Stimulated activated CD4-positive, alpha-beta T cell treated with anti-CD3 and anti-CD28 coated beads, Interleukin-15, amount 100 ng/mL, for 24 hours (primary cell): ENCODE data around the gene TCTN1.

Experiments used
- DNase-seq: peaks from one replicate; pipeline ENCODE4 v3.0.0-alpha.2; 2020

Gene TCTN1

DNA sequence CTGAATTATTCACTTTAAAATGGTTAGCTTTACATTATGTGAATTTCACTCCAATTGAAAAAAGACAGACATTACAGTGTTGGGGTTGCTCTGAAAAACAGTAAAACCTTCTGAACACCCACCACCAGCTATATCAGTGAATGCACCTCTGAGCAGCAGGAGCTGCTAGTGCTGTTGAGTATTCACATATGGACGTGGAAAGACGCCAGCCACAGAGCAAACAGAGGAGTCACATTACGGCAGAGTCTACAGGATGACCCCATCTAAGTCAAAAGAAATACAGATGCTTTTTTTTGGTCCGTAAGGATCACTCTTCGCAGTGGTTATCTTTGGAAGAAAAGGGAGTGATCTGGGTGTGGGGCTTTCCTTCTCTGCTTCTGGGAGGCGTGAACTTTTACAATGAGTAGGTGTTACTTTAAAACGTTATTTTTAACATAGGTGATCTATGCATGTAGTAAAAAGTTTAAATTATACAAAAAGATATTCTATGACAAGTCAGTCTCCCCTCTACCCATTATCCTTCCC is 70.4 kb downstream of the TCTN1 start:
- no peak for DNase-seq

DNA sequence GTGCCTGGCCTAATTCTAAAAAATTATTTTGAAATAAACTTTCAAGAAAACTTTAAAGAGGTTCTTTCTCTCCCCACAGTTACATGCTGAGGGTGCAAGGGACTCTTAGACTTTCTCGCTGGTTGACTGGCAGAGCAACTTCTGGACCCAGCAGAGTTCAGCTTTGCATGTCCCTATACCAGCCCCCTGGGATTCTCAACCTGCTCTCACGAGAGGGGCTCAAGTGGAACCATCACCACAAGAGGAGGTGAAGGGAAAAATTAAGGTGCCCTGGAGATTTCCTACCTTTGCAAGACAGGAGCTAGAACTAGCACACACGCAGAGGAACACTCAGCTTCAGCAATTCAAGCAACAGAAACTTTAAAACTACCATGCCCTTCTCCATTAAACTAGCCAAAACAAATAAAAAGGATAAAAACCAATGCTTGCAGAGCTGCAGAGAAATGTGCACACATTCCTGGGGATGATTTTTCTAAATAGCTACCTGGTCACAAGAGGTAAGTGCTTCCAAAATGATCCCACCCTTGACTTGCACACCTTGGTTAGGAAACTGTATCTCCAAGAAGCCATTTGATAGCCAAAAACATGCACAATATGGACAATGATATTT is 72.5 kb downstream of the TCTN1 start:
- DNase-seq, result no peak

DNA sequence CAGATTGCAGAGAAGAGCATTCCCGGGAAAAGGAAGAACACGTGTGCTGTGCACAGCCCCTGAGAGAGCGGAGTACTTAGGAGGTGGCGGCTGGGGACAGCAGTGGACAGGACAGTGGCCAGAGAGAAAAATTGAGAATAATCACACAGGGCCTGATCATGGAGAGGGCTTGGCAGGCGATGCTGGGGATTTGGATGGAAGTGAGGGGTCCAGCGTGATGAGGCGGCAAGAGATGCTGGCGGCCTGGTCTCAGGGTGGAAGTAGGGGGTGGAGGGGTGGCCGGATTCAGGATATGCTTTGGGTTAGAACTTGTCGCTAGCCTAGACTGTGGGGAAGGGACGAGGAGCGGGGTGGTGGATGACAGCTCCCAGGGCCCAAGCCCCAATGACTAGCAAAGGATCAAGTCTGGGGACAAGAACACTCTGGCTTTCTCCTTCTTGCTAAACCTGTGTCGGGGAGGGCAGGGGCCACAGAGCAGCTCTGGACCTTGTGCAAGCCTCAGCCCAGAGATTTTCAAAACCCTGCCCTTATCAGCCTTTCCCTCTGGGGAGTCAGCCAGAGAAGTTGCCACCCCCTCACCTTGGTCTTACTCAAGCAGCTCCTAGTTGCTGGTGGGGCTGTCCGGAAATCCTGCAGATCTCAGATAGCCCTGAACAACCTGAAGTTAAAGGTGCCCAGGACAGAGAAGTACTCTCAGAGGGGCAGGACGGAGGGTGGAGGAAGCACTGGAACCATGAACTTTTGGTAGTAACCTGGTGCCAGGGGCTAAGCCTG is 73.7 kb downstream of the TCTN1 start:
- no peak for DNase-seq

DNA sequence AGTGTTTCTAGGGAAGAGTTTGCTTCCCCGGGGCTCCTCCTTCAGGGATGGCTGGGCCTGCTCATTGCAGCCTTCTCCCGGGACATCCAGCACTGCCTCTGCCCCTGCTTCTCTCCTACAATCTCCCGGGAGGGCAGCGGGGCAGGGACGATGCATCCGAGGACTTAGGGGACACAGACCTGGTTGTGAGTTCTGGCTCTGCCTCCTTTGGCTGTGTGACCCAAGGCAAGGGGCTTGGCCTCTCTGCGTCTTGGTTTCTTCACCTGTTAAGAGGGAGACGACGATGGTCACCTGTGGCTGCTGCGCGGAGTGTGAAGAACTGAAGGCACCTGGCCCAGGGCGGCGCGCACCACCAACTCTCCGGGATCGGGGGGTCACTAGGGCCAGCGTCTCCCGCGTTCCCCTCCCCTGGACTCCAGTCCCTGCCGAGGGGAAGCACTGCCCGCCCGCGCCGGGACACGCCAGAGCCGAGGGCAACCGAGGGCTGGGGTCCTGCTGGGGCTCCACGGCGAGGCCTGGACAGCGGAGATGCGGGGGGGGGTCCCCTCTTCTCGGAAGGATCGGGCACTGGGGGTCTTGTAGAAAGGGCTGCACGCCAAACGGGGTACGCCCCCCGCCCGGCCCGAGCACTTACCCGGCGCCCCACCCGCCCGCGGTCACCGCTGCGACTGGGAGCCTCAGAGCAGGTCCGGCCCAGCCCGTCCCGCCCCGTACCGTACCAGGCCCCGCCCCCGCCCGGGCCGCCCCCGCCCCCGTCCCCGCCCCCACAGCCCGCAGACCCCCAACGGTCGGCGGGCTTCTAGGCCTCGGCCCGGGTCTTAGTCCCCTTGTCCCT is 74.7 kb downstream of the TCTN1 start, which contains the start of gene HVCN1:
Gene HVCN1 (minus strand): TSS at position 670 of the 835 bp plus-strand sequence. CDS start 5,870 bp downstream, outside the sequence.
- DNase-seq, result peak; percentile 43

DNA sequence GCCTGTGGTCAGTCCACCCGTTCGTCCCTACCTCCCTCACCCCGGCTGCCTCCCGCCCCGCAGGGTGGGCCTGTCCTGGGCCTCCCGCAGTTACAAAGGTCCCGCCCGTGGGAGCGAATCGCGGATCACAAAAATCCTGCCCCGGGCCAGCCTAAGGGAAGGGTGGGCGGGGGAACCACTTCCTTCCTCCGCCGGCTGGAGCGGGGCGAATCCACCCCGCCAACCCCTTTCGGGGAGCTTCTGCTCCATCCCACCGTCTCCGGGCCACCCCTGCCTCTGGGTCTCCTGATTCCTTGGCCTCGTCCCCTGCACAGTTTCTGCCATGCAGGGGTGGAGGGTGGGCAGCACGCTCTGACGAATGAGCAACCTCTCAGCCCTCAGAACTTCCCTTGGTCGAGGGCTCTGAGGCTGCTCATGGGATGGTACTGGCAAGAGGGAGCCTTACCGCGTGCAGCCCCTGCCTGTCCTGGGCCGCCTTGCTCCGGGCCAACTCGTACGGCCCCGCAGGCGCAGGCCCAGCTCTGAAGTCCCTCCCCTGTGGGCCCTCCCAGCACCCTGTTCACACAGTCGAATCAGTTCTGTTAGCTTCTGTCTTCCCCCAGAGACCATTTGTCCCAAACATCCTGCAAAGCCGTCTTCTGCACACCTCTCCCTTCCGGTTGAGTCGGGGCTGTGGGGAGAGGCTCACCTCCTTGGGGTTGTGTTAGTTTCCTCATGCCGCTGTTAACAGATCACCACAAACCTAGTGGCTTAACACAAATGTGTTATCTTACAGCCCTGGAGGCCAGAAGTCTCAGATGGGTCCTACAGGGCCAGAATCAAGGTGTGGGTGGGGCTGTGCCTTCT is 75.6 kb downstream of the TCTN1 start:
- peak; percentile 72 for DNase-seq

DNA sequence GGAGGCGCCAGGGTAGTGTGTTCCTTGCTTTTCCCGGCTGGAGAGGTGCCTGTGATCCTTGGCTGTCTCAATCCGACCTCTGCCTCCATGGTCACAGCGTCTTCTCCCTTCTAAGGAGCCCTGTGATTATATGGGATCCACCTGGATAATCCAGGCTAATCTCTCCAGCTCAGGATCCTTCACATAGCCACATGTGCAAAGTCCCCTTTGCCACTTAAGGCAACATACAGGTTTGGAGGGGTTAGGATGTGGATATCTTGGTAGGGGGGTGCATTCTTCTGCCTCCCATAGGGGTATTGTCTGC is 76.2 kb downstream of the TCTN1 start:
- DNase-seq, result no peak

DNA sequence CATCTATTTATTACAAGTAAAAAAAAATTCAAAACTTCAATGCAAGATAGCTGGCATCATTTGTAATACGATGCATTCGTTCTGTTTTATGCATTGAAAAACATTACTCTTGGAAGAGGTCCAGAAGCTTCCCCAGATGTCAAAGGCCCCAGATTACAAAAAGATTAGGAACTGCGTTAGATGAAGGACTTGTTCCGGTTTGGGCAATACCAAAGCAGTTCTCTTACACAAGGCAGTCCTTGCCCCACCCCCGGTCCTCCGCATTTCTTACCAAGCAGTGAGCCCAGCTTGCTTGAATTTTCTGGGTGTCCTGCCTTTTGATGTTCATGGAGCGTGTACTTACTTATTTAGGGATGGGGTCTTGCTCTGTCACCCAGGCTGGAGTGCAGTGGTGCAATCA is 79.8 kb downstream of the TCTN1 start:
- no peak for DNase-seq

DNA sequence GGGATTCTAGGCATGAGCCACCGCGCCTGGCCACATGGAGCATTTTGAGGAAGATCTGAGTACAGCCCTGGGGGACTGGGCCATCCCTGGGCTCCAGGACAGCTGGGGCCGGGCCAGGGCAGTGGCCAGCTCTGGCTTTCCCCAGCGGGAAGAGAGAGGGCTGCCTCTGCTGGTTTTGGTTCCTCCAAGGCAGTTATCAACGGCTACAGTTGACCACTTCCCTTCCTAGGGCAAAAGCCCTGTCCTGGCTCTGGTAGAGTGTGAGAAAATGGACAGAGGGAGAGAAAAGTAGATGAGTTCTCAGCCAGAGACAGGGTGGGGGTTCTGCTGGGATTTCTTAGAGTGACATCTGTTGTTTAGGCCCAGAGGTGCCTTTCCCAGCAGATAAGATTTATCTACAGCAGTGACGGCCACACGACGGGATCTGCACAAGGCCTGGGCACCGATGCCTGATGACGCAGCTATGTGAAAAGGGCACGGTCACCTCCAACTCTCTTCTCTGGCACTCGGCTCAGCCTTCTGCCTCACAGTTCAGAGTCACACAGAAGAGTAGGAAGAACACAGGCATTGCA is 80.5 kb downstream of the TCTN1 start:
- DNase-seq, result no peak

DNA sequence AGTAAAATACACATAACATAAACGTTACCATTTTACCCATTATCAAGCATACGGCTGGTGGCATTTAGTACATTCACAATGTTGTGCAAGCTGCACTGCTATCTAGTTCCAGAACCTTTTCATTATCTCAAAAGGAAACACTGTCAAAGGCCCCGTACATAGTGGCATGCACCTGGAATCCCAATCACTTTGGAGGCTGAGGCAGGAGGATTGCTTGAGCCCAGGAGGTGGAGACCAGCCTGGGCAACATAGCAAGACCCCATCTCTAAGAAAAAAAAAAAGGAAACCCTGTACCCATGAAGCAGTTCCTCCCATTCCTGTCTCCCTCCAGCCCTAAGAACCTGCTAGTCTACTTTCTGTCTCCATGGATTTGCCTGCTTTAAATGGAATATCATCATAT is 82.4 kb downstream of the TCTN1 start:
- DNase-seq, result no peak

DNA sequence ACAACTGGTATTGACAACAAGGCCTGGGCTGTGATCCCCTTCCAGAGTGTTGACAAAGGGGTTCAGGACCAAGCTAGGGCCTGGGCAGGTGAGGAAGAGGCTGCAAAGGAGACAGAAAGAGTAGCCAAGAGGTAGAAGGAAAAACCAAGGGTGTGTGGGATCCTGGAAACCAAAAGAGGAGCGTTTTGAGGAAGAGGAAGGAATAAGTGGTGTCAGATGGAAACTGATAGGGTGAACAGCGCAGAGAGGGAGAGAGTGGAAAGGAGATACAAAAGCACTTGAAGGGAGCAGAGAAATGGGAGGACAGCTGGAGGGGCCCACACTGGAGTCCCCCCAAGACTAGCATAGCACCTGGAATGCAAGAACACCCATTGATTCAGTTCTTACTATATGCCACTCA is 83.3 kb downstream of the TCTN1 start:
- no peak for DNase-seq

DNA sequence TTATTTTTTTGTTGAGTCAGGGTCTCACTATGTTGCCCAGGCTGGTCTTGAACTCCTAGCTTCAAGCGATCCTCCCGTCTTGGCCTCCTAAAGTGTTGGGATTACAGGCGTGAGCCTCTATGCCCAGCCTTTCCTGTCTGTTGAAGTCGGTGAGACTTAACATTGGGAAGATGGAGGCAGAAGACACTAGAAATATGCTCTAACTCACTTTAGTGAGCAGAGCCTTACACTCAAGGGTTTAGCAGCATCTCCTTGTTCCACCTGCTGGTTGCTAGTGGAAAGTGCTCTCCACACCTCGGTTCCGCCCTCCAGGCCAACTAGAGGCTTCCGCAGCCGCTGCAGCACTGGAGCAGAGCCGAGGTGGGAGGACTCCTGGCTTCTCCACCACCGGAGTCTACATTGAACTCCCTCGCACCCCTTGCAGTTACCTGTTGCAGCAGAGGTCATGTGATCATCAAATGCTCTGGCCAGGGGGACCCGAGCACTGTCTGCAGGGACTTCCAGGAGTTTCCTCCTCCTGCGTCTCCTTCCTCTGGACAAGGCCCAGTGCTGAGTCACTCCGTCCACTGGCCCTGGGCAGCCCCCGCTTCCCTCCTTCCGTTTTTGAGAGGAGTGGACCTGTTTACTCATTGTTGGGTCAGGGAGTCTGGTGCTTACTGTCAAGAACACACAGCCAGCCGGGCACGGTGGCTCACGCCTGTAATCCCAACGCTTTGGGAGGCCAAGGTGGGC is 84.4 kb downstream of the TCTN1 start:
- DNase-seq, result peak; percentile 87
